ENCODE data around the gene RADIL.
"Not testable (repeated sequence)": the region's sequence is repeated elsewhere in the genome, so short reads cannot be mapped to it uniquely, and the experiment has no call there.

DNA sequence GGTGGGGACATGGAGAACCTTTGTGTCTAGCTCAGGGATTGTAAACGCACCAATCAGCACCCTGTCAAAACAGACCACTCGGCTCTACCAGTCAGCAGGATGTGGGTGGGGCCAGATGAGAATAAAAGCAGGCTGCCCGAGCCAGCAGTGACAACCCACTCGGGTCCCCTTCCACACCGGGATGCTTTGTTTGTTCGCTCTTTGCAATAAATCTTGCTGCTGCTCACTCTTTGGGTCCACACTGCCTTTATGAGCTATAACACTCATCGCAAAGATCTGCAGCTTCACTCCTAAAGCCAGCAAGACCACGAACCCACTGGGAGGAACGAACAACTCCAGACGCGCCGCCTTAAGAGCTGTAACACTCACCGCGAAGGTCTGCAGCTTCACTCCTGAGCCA is 89.3 kb downstream of the RADIL start:
- TF ChIP-seq, protein P1, sequence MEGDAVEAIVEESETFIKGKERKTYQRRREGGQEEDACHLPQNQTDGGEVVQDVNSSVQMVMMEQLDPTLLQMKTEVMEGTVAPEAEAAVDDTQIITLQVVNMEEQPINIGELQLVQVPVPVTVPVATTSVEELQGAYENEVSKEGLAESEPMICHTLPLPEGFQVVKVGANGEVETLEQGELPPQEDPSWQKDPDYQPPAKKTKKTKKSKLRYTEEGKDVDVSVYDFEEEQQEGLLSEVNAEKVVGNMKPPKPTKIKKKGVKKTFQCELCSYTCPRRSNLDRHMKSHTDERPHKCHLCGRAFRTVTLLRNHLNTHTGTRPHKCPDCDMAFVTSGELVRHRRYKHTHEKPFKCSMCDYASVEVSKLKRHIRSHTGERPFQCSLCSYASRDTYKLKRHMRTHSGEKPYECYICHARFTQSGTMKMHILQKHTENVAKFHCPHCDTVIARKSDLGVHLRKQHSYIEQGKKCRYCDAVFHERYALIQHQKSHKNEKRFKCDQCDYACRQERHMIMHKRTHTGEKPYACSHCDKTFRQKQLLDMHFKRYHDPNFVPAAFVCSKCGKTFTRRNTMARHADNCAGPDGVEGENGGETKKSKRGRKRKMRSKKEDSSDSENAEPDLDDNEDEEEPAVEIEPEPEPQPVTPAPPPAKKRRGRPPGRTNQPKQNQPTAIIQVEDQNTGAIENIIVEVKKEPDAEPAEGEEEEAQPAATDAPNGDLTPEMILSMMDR (conservative IDR thresholded peaks at IDR 0.05; ENCODE audit: low read length), result not testable (repeated sequence)
- not testable (repeated sequence) for TF ChIP-seq EZH2phosphoT487 (IDR thresholded peaks at IDR 0.05; ENCODE audit: borderline replicate concordance)
